GM23338 (cell line): ENCODE data around the gene C11orf52. TPM values are rescaled to one million over a fixed set of nuclear protein-coding genes. Genes with fewer than 3 reads are reported as not detected.
A peak's percentile ranks its signal among the peaks of the same experiment; 100 is the strongest.

Experiments used
- ATAC-seq: fragments of 200-7000 bp; cut with Tn5 transposase; 3 replicates; pipeline ENCODE4 v1.9.1; 2020
- DNase-seq: peaks from one replicate; pipeline ENCODE4 v3.0.0-alpha.2; 2015; ENCODE audit warnings: low spot score
- H2AFZ ChIP-seq: fragments of 200-600 bp; sonication (generic); 2 replicates; pipeline ENCODE4 v1.8.0; 2016; ENCODE audit warnings: antibody characterized with exemption, mild to moderate bottlenecking, moderate library complexity
- H3F3A ChIP-seq: fragments of 200-600 bp; sonication (generic); replicated peaks from 2 replicates; pipeline ENCODE4 v1.8.0; 2017; ENCODE audit warnings: antibody characterized with exemption, mixed run types, low read depth
- H3K27ac ChIP-seq: fragments of 200-600 bp; sonication (generic); 2 replicates; pipeline ENCODE4 v1.6.1; 2016; ENCODE audit warnings: low read depth
- H3K27me3 ChIP-seq: fragments of 200-600 bp; sonication (generic); 2 replicates; pipeline ENCODE4 v1.8.0; 2016; ENCODE audit warnings: mild to moderate bottlenecking, mixed run types, moderate library complexity; ENCODE audit not compliant: insufficient read depth
- H3K36me3 ChIP-seq: fragments of 200-600 bp; sonication (generic); 2 replicates; pipeline ENCODE4 v1.8.0; 2016; ENCODE audit warnings: mild to moderate bottlenecking; ENCODE audit not compliant: insufficient read depth
- H3K4me1 ChIP-seq: fragments of 200-600 bp; sonication (generic); 2 replicates; pipeline ENCODE4 v1.8.0; 2016; ENCODE audit warnings: mild to moderate bottlenecking, moderate library complexity; ENCODE audit not compliant: insufficient read depth
- H3K4me2 ChIP-seq: fragments of 200-600 bp; sonication (generic); 2 replicates; pipeline ENCODE4 v1.7.1; 2017; ENCODE audit warnings: mixed run types
- H3K4me3 ChIP-seq: fragments of 200-600 bp; sonication (generic); 2 replicates; pipeline ENCODE4 v1.6.1; 2016; ENCODE audit warnings: mixed run types
- H3K79me2 ChIP-seq: fragments of 200-600 bp; sonication (generic); replicated peaks from 2 replicates; pipeline ENCODE4 v1.8.0; 2017; ENCODE audit warnings: mild to moderate bottlenecking; ENCODE audit not compliant: insufficient read depth
- H3K9me2 ChIP-seq: fragments of 200-600 bp; sonication (generic); 2 replicates; pipeline ENCODE4 v1.8.0; 2017; ENCODE audit not compliant: insufficient read depth
- H4K20me1 ChIP-seq: fragments of 200-600 bp; sonication (generic); replicated peaks from 2 replicates; pipeline ENCODE4 v1.8.0; 2017; ENCODE audit warnings: mild to moderate bottlenecking; ENCODE audit not compliant: insufficient read depth
- H3K27ac Mint-ChIP-seq: 2 replicates; pipeline ENCODE4 v1.8.0; 2020; ENCODE audit warnings: inconsistent platforms, mild to moderate bottlenecking, moderate library complexity, mixed read lengths
- H3K27me3 Mint-ChIP-seq: 3 replicates; pipeline ENCODE4 v1.8.0; 2022; ENCODE audit warnings: low read depth, mild to moderate bottlenecking, moderate library complexity, mixed read lengths, inconsistent platforms; ENCODE audit not compliant: insufficient read depth, poor library complexity
- H3K36me3 Mint-ChIP-seq: 3 replicates; pipeline ENCODE4 v1.8.0; 2021; ENCODE audit warnings: low read depth, mild to moderate bottlenecking, inconsistent platforms, moderate library complexity, mixed read lengths
- H3K4me1 Mint-ChIP-seq: 3 replicates; pipeline ENCODE4 v1.8.0; 2020; ENCODE audit warnings: mild to moderate bottlenecking, inconsistent platforms, mixed read lengths
- H3K4me3 Mint-ChIP-seq: 3 replicates; pipeline ENCODE4 v1.8.0; 2021; ENCODE audit warnings: moderate library complexity, mild to moderate bottlenecking, inconsistent platforms, mixed read lengths
- H3K9me3 Mint-ChIP-seq: 3 replicates; pipeline ENCODE4 v1.8.0; 2020; ENCODE audit warnings: moderate library complexity, mild to moderate bottlenecking, inconsistent platforms, mixed read lengths
- CREB1 ChIP-seq: fragments of 250-450 bp; sonication (Bioruptor Pico); IDR thresholded peaks from 2 replicates; pipeline ENCODE4 v1.5.0; 2020; ENCODE audit warnings: low read depth, mild to moderate bottlenecking, moderate library complexity
- EZH2 ChIP-seq: fragments of 200-600 bp; sonication (generic); IDR thresholded peaks from one replicate; pipeline ENCODE4 v1.8.0; 2017; ENCODE audit warnings: antibody characterized with exemption, mild to moderate bottlenecking, low read depth; ENCODE audit not compliant: unreplicated experiment
- EZH2phosphoT487 ChIP-seq: fragments of 200-600 bp; sonication (generic); IDR thresholded peaks from one replicate; pipeline ENCODE4 v1.8.1; 2018; ENCODE audit warnings: antibody characterized with exemption; ENCODE audit not compliant: unreplicated experiment
- JUNB ChIP-seq: IDR thresholded peaks from one replicate; pipeline ENCODE4 v1.6.1; 2016; ENCODE audit warnings: antibody characterized with exemption; ENCODE audit not compliant: unreplicated experiment
- NANOG ChIP-seq: IDR thresholded peaks from 2 replicates; pipeline ENCODE4 v1.6.1; 2016; ENCODE audit warnings: antibody characterized with exemption, borderline replicate concordance
- POLR2AphosphoS5 ChIP-seq: IDR thresholded peaks from 2 replicates; pipeline ENCODE4 v1.6.1; 2016; ENCODE audit warnings: antibody characterized with exemption, low read depth
- REST ChIP-seq: IDR thresholded peaks from one replicate; pipeline ENCODE4 v1.6.1; 2018; ENCODE audit warnings: antibody characterized with exemption; ENCODE audit not compliant: unreplicated experiment
- STAT1 ChIP-seq: IDR thresholded peaks from one replicate; pipeline ENCODE4 v1.6.1; 2016; ENCODE audit warnings: antibody characterized with exemption; ENCODE audit not compliant: unreplicated experiment
- ZNF331 ChIP-seq: fragments of 250-450 bp; sonication (Bioruptor Pico); IDR thresholded peaks from 2 replicates; pipeline ENCODE4 v1.5.0; 2020; ENCODE audit warnings: low read depth, mild to moderate bottlenecking, moderate library complexity
- polyA plus RNA-seq: library from polyadenylated mRNA; unstranded; fragments of >200 nt; fragmentation: Nextera tagmentation; extraction: Ambion mirVana; gene quantifications from 2 replicates; pipeline ENCODE4 v1.2.1, GENCODE V29; 2016
- total RNA-seq: library from RNA; depleted of rRNA; stranded (reverse); fragments of >200 nt; shearing (Covaris generic); gene quantifications from 2 replicates; pipeline ENCODE4 v1.2.3, GENCODE V29; 2014
- TF ChIP-seq, protein P1 (sequence below): IDR thresholded peaks from 2 replicates; pipeline ENCODE4 v1.6.1; 2016; ENCODE audit warnings: antibody characterized with exemption
- TF ChIP-seq, protein P2 (sequence below): fragments of 250-450 bp; sonication (Bioruptor Pico); IDR thresholded peaks from 2 replicates; pipeline ENCODE4 v1.5.0; 2020; ENCODE audit warnings: mild to moderate bottlenecking, moderate library complexity

The C11orf52 gene
- total and polyA plus RNA-seq, 2 experiments from 2014 or later, result 1.0 to 4.1 TPM

- Histone ChIP-seq H4K20me1 (no peaks in the 10 kb centered on the region; the same call in 1 of the 2 replicates), H3K4me3 (no peak overlapping the region), H3K4me2 (no peak overlapping the region), H3K9me2 (no peaks in the 10 kb centered on the region), H3K36me3 (no peaks in the 10 kb centered on the region), H3K27me3 (no peaks in the 10 kb centered on the region), H3K79me2 (peaks cover 17% of the 10 kb centered on the region; the same call in 1 of the 2 replicates), H3F3A (peaks cover under 1% of the 10 kb centered on the region; the same call in 1 of the 2 replicates), H3K4me1 (peaks cover 17% of the 10 kb centered on the region), H2AFZ (no peak overlapping the region), H3K27ac (no peak overlapping the region)
- no peak for DNase-seq
- Mint-ChIP-seq H3K27me3 (peaks cover 7% of the 10 kb centered on the region), H3K4me1 (peaks cover 29% of the 10 kb centered on the region), H3K27ac (no peak overlapping the region), H3K36me3 (no peaks in the 10 kb centered on the region; the same call in 1 of the 3 replicates), H3K4me3 (no peak overlapping the region), H3K9me3 (no peaks in the 10 kb centered on the region)
- ATAC-seq, result no peak
- TF ChIP-seq EZH2phosphoT487 (no peak), ZNF331 (no peak), EZH2 (no peak)
Measured at GRCh38 chr11:111942829-111943228, 24.1 kb downstream of the C11orf52 start.

DNA sequence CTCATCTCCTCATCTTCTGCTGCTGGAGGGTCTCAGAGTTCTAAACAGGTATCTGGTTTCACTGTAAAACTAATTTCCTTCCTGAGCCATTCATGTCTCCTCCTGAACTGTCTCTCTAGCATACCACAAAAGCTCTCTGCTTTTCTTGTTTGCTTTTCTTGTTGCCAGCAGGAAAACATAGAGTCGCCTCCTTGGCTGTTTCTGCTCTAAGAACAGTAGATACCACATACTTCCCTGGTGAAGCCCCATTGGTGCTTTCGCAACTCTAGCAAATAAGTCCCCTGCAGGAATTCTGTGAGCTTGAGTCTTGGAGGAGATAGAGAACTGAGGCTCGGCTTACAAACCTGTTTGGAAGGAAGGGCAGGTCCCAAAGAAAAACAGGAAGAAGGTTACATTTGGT lies 25.4 kb downstream of the C11orf52 start:
- Histone ChIP-seq H3K79me2 (peaks cover 16% of the 10 kb centered on the region; the same call in 1 of the 2 replicates), H3K27me3 (no peaks in the 10 kb centered on the region), H3F3A (no peaks in the 10 kb centered on the region), H4K20me1 (no peaks in the 10 kb centered on the region; the same call in 1 of the 2 replicates), H3K36me3 (no peaks in the 10 kb centered on the region), H3K4me1 (peaks cover 4% of the 10 kb centered on the region), H3K27ac (peak overlapping the region; percentile 29; the same call in 1 of the 2 replicates), H3K9me2 (no peaks in the 10 kb centered on the region), H3K4me3 (no peak overlapping the region), H3K4me2 (no peak overlapping the region), H2AFZ (no peak overlapping the region)
- DNase-seq (peak; percentile 52), ATAC-seq (peak; percentile 78)
- Mint-ChIP-seq H3K4me3 (no peak overlapping the region), H3K27me3 (peaks cover 3% of the 10 kb centered on the region), H3K36me3 (no peaks in the 10 kb centered on the region; the same call in 2 of the 3 replicates), H3K4me1 (peaks cover 16% of the 10 kb centered on the region), H3K27ac (no peak overlapping the region), H3K9me3 (no peaks in the 10 kb centered on the region)
- TF ChIP-seq ZNF331, result no peak
- TF ChIP-seq REST, result no peak
- no peak for TF ChIP-seq NANOG
- TF ChIP-seq POLR2AphosphoS5, result no peak
- no peak for TF ChIP-seq EZH2
- TF ChIP-seq, protein P1, sequence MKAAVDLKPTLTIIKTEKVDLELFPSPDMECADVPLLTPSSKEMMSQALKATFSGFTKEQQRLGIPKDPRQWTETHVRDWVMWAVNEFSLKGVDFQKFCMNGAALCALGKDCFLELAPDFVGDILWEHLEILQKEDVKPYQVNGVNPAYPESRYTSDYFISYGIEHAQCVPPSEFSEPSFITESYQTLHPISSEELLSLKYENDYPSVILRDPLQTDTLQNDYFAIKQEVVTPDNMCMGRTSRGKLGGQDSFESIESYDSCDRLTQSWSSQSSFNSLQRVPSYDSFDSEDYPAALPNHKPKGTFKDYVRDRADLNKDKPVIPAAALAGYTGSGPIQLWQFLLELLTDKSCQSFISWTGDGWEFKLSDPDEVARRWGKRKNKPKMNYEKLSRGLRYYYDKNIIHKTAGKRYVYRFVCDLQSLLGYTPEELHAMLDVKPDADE, result no peak
- no peak for TF ChIP-seq STAT1
- TF ChIP-seq, protein P2, sequence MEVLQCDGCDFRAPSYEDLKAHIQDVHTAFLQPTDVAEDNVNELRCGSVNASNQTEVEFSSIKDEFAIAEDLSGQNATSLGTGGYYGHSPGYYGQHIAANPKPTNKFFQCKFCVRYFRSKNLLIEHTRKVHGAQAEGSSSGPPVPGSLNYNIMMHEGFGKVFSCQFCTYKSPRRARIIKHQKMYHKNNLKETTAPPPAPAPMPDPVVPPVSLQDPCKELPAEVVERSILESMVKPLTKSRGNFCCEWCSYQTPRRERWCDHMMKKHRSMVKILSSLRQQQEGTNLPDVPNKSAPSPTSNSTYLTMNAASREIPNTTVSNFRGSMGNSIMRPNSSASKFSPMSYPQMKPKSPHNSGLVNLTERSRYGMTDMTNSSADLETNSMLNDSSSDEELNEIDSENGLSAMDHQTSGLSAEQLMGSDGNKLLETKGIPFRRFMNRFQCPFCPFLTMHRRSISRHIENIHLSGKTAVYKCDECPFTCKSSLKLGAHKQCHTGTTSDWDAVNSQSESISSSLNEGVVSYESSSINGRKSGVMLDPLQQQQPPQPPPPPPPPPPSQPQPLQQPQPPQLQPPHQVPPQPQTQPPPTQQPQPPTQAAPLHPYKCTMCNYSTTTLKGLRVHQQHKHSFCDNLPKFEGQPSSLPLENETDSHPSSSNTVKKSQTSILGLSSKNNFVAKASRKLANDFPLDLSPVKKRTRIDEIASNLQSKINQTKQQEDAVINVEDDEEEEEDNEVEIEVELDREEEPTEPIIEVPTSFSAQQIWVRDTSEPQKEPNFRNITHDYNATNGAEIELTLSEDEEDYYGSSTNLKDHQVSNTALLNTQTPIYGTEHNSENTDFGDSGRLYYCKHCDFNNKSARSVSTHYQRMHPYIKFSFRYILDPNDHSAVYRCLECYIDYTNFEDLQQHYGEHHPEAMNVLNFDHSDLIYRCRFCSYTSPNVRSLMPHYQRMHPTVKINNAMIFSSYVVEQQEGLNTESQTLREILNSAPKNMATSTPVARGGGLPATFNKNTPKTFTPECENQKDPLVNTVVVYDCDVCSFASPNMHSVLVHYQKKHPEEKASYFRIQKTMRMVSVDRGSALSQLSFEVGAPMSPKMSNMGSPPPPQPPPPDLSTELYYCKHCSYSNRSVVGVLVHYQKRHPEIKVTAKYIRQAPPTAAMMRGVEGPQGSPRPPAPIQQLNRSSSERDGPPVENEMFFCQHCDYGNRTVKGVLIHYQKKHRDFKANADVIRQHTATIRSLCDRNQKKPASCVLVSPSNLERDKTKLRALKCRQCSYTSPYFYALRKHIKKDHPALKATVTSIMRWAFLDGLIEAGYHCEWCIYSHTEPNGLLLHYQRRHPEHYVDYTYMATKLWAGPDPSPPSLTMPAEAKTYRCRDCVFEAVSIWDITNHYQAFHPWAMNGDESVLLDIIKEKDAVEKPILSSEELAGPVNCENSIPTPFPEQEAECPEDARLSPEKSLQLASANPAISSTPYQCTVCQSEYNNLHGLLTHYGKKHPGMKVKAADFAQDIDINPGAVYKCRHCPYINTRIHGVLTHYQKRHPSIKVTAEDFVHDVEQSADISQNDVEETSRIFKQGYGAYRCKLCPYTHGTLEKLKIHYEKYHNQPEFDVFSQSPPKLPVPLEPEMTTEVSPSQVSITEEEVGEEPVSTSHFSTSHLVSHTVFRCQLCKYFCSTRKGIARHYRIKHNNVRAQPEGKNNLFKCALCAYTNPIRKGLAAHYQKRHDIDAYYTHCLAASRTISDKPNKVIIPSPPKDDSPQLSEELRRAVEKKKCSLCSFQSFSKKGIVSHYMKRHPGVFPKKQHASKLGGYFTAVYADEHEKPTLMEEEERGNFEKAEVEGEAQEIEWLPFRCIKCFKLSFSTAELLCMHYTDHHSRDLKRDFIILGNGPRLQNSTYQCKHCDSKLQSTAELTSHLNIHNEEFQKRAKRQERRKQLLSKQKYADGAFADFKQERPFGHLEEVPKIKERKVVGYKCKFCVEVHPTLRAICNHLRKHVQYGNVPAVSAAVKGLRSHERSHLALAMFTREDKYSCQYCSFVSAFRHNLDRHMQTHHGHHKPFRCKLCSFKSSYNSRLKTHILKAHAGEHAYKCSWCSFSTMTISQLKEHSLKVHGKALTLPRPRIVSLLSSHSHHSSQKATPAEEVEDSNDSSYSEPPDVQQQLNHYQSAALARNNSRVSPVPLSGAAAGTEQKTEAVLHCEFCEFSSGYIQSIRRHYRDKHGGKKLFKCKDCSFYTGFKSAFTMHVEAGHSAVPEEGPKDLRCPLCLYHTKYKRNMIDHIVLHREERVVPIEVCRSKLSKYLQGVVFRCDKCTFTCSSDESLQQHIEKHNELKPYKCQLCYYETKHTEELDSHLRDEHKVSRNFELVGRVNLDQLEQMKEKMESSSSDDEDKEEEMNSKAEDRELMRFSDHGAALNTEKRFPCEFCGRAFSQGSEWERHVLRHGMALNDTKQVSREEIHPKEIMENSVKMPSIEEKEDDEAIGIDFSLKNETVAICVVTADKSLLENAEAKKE (CRISPR knock-in tag), result no peak
- TF ChIP-seq CREB1 (CRISPR knock-in tag), result no peak
- no peak for TF ChIP-seq JUNB
- TF ChIP-seq EZH2phosphoT487, result no peak
